GM19193 (cell line): ENCODE data around the gene TEX2.

Experiments used
- POLR2A ChIP-seq: IDR thresholded peaks from 4 replicates; pipeline ENCODE4 v1.6.1; 2011; ENCODE audit not compliant: insufficient read depth, insufficient read length; ENCODE audit errors: extremely low read depth

TEX2 gene

GRCh38 chr17:64187093-64187895 lies 75.8 kb downstream of the TEX2 start:
- TF ChIP-seq POLR2A = no peak

- TF ChIP-seq POLR2A = no peak
Measured at GRCh38 chr17:64186171-64187092, 76.6 kb downstream of the TEX2 start.

DNA sequence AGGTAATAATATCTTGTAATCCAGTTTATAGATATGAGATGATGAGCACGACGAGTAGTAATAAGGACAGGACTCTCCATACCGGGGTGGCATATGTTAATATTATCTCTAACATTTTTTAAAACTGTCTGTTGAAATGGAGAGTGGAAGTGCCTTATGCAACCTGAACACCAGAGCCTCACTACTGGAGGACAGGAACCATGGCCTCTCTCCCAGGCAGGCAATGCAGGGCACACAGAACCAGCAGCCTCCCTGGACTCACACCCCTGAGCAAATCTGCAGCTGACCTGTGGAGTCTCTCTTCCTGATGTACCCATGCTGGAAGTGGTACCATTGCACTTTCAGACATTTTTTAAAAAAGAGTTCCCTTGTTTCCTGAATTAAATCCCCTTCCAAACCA lies 78.0 kb downstream of the TEX2 start:
- TF ChIP-seq POLR2A = no peak

GRCh38 chr17:64183815-64184214 lies 79.2 kb downstream of the TEX2 start:
- no peak for TF ChIP-seq POLR2A

DNA sequence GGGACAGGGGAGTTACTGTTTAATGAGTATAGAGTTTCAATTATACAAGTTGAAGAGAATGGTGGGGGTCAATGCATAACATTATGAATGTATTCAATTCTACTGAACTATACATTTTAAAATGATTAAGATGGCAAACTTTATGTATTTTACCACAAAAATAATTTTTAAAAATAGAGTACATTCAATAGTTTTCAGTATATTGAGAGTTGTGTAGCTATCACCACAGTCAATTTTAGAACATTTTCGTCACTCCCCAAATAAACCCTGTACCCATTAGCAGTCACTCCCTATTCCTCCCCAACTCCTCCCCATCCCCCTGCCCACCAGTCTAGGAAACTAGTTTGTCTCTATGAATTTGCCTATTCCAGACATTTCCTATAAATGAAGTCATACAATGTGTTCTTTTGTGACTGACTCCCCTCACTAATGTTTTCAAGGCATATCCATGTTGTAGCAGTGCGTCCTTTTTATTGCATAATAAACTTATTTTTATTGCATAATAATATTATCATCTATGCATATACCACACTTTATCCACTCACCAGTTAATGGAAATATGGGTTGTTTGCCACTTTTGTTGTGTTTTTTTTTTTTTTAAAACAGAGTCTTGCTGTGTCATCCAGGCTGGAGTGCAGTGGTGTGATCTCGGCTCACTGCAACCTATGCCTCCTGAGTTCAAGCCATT lies 80.6 kb downstream of the TEX2 start:
- TF ChIP-seq POLR2A = no peak

DNA sequence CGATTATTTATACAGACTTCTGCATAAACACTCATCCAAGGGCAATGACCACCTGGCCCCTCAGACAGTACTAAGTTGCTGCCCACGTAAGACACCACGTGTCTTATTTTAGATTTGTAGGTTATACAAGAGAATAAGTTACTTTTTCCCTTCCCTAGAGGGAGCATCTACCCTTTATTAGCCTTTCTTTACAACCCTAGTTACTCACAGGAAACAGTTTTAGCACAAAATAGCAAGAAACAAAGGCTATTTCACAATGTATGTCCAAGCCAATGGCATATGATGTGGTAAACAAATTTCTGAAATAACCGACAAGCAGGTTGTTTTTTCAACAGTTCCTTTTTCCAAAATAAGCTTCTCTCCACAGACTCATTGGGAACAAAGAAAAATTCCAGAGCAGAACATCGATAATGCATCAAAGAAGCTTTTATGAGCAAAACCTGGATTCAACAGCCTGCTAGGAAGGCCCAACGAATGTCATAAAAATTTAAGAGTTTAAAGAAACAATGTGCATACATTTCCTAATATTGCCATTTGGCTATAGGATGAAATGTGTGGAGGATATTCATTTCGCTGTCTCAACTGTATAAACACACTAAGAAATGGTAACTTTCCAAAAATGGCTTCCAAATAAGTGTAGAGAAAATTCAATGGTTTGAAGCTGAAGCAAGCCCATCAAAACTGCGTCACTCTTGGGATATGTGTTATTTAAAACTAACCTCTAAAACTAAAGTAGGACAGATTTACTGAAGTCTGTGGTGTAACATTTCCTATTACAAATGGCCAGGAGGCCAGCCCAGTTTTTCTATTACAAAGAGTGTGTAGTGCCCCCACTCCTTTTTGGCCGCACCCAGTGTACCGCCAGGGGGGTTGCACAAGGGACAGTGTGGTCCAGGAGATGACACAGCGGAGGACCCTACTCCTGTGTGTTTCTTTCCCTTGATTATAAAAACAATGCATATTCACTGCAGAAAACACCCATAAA lies 82.7 kb downstream of the TEX2 start:
- TF ChIP-seq POLR2A = no peak

GRCh38 chr17:64178011-64178825 lies 84.8 kb downstream of the TEX2 start:
- no peak for TF ChIP-seq POLR2A

DNA sequence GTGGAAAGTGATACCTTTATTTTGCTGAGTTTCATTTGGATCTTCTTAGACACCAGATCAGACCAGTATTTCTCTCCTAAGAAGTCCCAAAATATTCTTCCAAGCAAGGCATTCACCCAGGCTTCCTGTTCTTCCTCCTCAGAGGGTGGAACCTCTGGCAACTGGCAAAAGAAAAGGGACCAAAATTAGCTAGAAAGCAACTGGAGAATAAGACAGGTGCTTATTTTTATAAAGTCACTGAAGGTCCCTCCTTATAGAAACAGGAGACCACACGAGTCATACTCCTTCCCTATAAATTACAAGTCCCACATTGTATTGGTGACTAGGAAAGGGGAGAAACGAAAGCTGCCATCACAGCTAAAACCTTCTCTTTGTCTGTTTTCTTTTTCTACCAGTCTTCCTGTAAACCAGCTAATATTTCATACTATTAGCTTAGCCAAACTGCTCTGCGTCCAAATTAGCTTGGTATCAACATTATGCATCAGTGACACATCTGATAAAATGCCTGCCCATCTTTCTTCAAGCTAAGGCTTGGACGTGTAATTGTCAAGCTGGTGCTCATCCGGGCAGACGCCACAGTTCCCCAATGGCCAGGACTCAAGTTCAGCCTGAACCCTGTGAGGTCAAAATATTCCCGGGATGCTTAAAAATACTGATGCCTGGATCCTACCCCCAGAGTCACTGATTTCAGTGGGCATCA lies 85.6 kb downstream of the TEX2 start:
- no peak for TF ChIP-seq POLR2A

- TF ChIP-seq POLR2A = no peak
Measured at GRCh38 chr17:64176556-64176955, 86.5 kb downstream of the TEX2 start.

DNA sequence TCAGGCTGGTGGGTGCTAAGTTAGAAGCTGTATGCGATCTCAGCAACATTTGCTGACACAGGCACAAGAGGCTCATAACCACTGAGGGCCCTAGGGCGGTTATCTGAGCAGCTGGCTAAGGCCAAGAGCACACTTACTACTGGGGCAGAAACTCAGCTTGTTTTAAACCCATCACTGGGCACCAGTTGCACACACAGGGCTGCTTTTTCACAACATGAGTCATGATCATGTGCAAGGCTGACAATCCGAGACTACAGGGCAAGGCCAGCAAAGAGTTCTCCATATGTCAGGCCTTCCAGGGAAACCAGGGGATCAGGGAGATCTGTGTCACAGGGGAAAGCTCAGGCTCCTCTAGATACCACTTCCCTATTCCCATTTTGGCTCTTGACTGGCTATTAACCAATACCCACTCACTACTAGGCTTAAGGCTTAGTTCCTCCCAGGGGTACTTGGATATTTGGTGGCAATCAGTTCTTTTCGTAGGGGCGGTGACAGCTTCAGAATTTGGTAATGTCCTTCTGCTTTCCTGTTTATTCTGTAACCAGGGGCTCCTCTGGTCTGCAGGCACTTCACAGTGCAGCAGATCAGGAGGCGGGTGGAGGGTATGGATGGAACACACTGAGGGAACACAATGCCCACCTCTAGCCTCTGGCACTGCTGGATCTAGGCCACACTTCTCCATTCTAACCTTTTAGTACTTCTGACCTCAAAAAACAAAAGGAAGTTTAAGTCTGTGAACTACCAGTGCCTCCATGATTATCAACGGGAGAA lies 88.2 kb downstream of the TEX2 start:
- TF ChIP-seq POLR2A = no peak

GRCh38 chr17:64173646-64174045 lies 89.4 kb downstream of the TEX2 start:
- no peak for TF ChIP-seq POLR2A

DNA sequence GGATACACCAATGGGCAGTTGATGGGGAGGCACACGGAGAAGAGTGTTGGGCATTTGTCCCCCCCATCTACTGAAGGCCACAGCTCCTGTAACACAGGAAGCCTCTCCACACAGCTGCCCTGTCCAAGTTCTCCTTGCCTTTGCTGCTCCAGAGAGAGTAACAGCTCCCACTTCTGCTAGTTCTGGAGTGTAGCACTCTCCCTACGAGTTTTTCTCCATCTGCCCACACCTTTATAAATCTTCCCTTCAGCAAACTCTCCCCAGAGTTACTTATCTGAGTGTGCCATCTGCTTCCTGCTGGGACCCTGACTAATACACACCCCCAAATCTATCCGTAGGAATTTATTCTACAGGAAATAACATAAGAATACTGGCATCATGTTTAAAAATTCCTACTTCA lies 90.5 kb downstream of the TEX2 start:
- no peak for TF ChIP-seq POLR2A

DNA sequence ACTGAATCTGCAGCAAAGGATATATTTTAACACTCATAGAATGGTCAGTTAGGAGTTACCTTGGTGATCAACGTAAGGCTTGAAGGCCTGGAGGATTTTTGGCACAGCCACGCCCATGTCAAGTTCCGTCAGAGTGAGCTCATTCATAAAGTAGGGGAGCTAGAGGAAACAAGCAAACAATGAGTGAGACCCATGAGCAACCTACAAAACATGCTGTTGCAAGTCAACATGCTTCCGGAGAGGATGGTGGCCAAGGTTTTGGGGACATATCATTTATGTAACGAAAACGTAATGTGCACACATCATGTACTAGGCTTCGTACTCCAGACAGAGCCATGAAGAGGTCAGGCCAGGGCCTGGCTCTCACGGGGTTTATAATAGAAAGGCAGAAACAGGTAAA lies 92.0 kb downstream of the TEX2 start:
- no peak for TF ChIP-seq POLR2A

DNA sequence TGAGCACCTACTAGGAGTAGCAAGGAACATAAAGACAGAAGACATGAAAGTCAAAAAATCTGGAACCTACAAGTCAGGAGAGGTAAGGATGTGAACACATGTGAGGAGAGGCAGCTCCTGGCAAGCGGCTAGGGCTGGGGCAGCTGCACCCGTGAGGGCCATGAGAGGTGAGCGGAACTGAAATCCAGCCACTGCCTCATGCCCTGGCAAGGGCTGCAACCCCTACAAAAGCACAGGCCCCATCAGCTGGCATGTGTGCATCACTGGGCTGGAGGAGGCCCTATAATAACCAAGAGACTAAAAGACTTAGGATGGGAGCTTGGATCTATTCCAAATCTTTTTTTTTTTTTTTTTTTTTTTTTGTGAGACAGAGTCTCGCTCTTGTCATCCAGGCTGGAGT lies 92.8 kb downstream of the TEX2 start:
- no peak for TF ChIP-seq POLR2A
